PC-9 (cell line): ENCODE results near the gene STX16. TPM values are rescaled to one million over a fixed set of nuclear protein-coding genes. Genes with fewer than 3 reads are reported as not detected.

Experiments
- BruUV-seq: library from RNA; stranded (reverse); fragments of 400-500 nt; replicated peaks from 2 replicates; lab custom pipeline; 2021; lab: Mats Ljungman, UMichigan
- CTCF ChIA-PET: fragments of 300-600 bp; sonication (Branson Sonifier 250); formaldehyde crosslinking; loops from one replicate; lab custom pipeline; 2022; ENCODE audit warnings: antibody characterized with exemption; lab: Charles Lee
- POLR2A ChIA-PET: fragments of 300-600 bp; sonication (Branson Sonifier 250); formaldehyde crosslinking; loops from one replicate; lab custom pipeline; 2022; ENCODE audit warnings: antibody characterized with exemption; ENCODE audit not compliant: unreplicated experiment; lab: Charles Lee
- DNase-seq, 2 experiments: peaks; one replicate each; pipeline versions ENCODE4 v3.0.0 to v3.0.0-alpha.2; 2015 to 2022; ENCODE audit warnings: mixed read lengths in 1 of 2
- H2AFZ ChIP-seq: fragments of 200-600 bp; sonication (generic); 2 replicates; pipeline ENCODE4 v1.8.1; 2017; ENCODE audit warnings: antibody characterized with exemption
- H3F3A ChIP-seq: fragments of 200-600 bp; sonication (generic); 2 replicates; pipeline ENCODE4 v1.8.1; 2017; ENCODE audit warnings: antibody characterized with exemption, mild to moderate bottlenecking, low read depth; ENCODE audit not compliant: insufficient read depth
- H3K27ac ChIP-seq: fragments of 200-600 bp; sonication (generic); 2 replicates; pipeline ENCODE4 v1.6.1; 2016; ENCODE audit warnings: mixed run types
- H3K27me3 ChIP-seq: fragments of 200-600 bp; sonication (generic); 2 replicates; pipeline ENCODE4 v1.6.1; 2016; ENCODE audit warnings: low read depth, mixed run types; ENCODE audit not compliant: insufficient read depth
- H3K36me3 ChIP-seq: fragments of 200-600 bp; sonication (generic); 2 replicates; pipeline ENCODE4 v1.6.1; 2016; ENCODE audit warnings: low read depth, mixed run types
- H3K4me1 ChIP-seq: fragments of 200-600 bp; sonication (generic); replicated peaks from 2 replicates; pipeline ENCODE4 v1.6.1; 2016; ENCODE audit warnings: mixed run types; ENCODE audit not compliant: insufficient read depth
- H3K4me2 ChIP-seq: fragments of 200-600 bp; sonication (generic); 2 replicates; pipeline ENCODE4 v1.6.1; 2017; ENCODE audit warnings: mixed run types
- H3K4me3 ChIP-seq: fragments of 200-600 bp; sonication (generic); 2 replicates; pipeline ENCODE4 v1.6.1; 2016; ENCODE audit warnings: mixed run types
- H3K79me2 ChIP-seq: fragments of 200-600 bp; sonication (generic); 2 replicates; pipeline ENCODE4 v1.6.1; 2017; ENCODE audit warnings: low read depth, mixed run types
- H3K9me2 ChIP-seq: fragments of 200-600 bp; sonication (generic); 2 replicates; pipeline ENCODE4 v1.8.1; 2017; ENCODE audit warnings: mild to moderate bottlenecking; ENCODE audit not compliant: insufficient read depth
- H3K9me3 ChIP-seq: fragments of 200-600 bp; sonication (generic); 2 replicates; pipeline ENCODE4 v1.8.1; 2016; ENCODE audit warnings: low read depth; ENCODE audit not compliant: insufficient read depth
- H4K20me1 ChIP-seq: fragments of 200-600 bp; sonication (generic); 2 replicates; pipeline ENCODE4 v1.8.1; 2017; ENCODE audit not compliant: insufficient read depth
- CTCF ChIP-seq: fragments of 200-600 bp; sonication (generic); conservative IDR thresholded peaks from 2 replicates; pipeline ENCODE4 v1.6.1; 2017; ENCODE audit warnings: mixed run types, antibody characterized with exemption, mild to moderate bottlenecking, moderate library complexity
- EZH2 ChIP-seq: fragments of 200-600 bp; sonication (generic); IDR thresholded peaks from 2 replicates; pipeline ENCODE4 v1.8.0; 2017; ENCODE audit warnings: antibody characterized with exemption, low read depth
- intact Hi-C: fragments of 100-400 bp; cut with micrococcal nuclease; formaldehyde crosslinking; loops from one replicate; pipeline ENCODE4 v1.10.0; 2022; ENCODE audit not compliant: unreplicated experiment
- total RNA-seq: library from RNA; stranded (reverse); gene quantifications from 2 replicates; pipeline ENCODE4 v1.2.3, GENCODE V29; 2021

STX16 gene
- total RNA-seq, 1 experiment from 2014 or later: 76.3 TPM

DNA sequence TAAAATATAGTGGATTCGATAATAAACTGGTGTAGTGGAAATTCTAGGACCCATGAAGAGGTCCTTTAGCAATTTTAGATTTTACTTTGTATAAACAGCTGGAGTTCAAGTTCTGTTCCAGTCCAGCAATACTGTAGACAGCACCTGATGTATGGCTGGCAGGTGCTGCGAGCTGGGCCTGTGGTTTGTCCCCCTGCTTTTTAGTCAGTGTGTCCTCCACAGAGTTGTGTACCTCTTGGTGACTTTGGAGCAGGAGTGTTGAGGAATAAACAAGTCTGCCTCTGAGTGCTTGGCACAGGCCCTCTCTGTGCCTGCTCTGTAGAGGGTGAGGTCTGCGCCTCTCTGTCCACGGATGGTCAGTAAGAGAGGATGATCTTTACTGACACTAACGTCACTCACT is 13.8 kb downstream of the STX16 start:
- Histone ChIP-seq H3K79me2 (peaks cover 47% of the 10 kb centered on the region), H3K4me2 (no peak overlapping the region), H3F3A (0 out of 2 replicates have a peak, but pooled peaks cover 3% of the 10 kb centered on the region), H3K27ac (no peak overlapping the region), H2AFZ (no peak overlapping the region), H3K4me3 (no peak overlapping the region), H3K9me2 (no peaks in the 10 kb centered on the region), H3K27me3 (no peaks in the 10 kb centered on the region), H3K4me1 (no peaks in the 10 kb centered on the region), H3K36me3 (peaks cover 36% of the 10 kb centered on the region), H3K9me3 (no peaks in the 10 kb centered on the region), H4K20me1 (peaks cover 74% of the 10 kb centered on the region)
- ChIA-PET CTCF (no interaction called here), POLR2A (interaction anchor here (0.6 kb wide), 1 partner anchor 1023 kb away, joined by 8 read pairs; no protein-coding TSS in a partner anchor)
- no peak for DNase-seq
- intact Hi-C loops: no loop called here
- no TSS peak for BruUV-seq
- TF ChIP-seq EZH2: no peak
- no peak for TF ChIP-seq CTCF

DNA sequence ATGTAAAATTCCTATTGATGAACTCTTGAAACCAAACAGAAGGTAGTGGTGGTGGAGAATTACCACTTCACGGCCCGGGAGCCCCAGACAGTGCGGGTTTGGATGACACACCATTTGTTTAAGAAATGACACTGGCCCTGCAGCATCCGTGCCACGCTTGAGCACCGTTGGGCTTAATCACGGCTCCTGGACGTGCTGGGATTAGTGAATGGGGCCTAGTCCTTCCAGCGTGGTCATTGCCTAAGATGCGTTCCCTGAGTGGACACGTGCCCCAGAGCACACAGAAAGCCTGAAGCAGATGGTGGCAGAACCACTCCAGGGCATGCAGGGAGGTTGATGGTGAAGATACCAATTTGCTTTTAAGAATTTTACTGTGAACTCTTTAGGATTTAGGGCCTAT is 14.5 kb downstream of the STX16 start:
- DNase-seq: no peak
- no peak overlapping the region for H3K4me2 ChIP-seq
- no peak for TF ChIP-seq EZH2
- TF ChIP-seq CTCF: no peak
- H3K27ac ChIP-seq: no peak overlapping the region
- CTCF ChIA-PET: no interaction called here
- H3K9me2 ChIP-seq: no peaks in the 10 kb centered on the region
- H3K27me3 ChIP-seq: no peaks in the 10 kb centered on the region
- POLR2A ChIA-PET: no interaction called here
- no peak overlapping the region for H3K4me3 ChIP-seq
- no peaks in the 10 kb centered on the region for H3K4me1 ChIP-seq
- peaks cover 69% of the 10 kb centered on the region for H4K20me1 ChIP-seq
- intact Hi-C loops: no loop called here
- peaks cover 41% of the 10 kb centered on the region for H3K79me2 ChIP-seq
- H3K36me3 ChIP-seq: peaks cover 40% of the 10 kb centered on the region
- H3K9me3 ChIP-seq: no peaks in the 10 kb centered on the region
- 0 out of 2 replicates have a peak, but pooled peaks cover 3% of the 10 kb centered on the region for H3F3A ChIP-seq
- no TSS peak for BruUV-seq
- no peak overlapping the region for H2AFZ ChIP-seq

GRCh38 chr20:58666702-58667101 is 15.6 kb downstream of the STX16 start:
- Histone ChIP-seq H3K27ac (no peak overlapping the region), H3K79me2 (peaks cover 31% of the 10 kb centered on the region), H3F3A (0 out of 2 replicates have a peak, but pooled peaks cover 3% of the 10 kb centered on the region), H2AFZ (no peak overlapping the region), H3K4me2 (no peak overlapping the region), H3K9me2 (no peaks in the 10 kb centered on the region), H4K20me1 (peaks cover 59% of the 10 kb centered on the region), H3K4me3 (no peak overlapping the region), H3K27me3 (no peaks in the 10 kb centered on the region), H3K9me3 (no peaks in the 10 kb centered on the region), H3K4me1 (no peaks in the 10 kb centered on the region), H3K36me3 (peaks cover 38% of the 10 kb centered on the region)
- ChIA-PET POLR2A (no interaction called here), CTCF (no interaction called here)
- intact Hi-C loops: no loop called here
- DNase-seq: no peak
- no TSS peak for BruUV-seq
- TF ChIP-seq EZH2 (no peak), CTCF (no peak)
